ENCODE measurements around the gene VPS37B.

Gene VPS37B

GRCh38 chr12:122850695-122851350 lies 45.1 kb downstream of the VPS37B start:
- no peaks in the 10 kb centered on the region for H3K4me1 ChIP-seq (ENCODE audit: control insufficient read depth in 1 of 2, insufficient read depth in 1 of 2, low read depth in 1 of 2, low read length in 1 of 2)
- TF ChIP-seq CTCF (IDR thresholded peaks at IDR 0.05): no peak
- peaks cover 14% of the 10 kb centered on the region for H3K36me3 ChIP-seq
- no peak overlapping the region for H3K4me3 ChIP-seq (ENCODE audit: low read depth in 1 of 2, low read length in 1 of 2)
- H3K27ac ChIP-seq: no peak overlapping the region
- H3K9me3 ChIP-seq: no peaks in the 10 kb centered on the region
- no peaks in the 10 kb centered on the region for H3K27me3 ChIP-seq

- Histone ChIP-seq H3K27ac (no peak overlapping the region), H3K4me1 (ENCODE audit: control insufficient read depth in 1 of 2, insufficient read depth in 1 of 2, low read depth in 1 of 2, low read length in 1 of 2) (no peaks in the 10 kb centered on the region), H3K36me3 (peaks cover 7% of the 10 kb centered on the region), H3K4me3 (ENCODE audit: low read depth in 1 of 2, low read length in 1 of 2) (no peak overlapping the region), H3K9me3 (no peaks in the 10 kb centered on the region), H3K27me3 (no peaks in the 10 kb centered on the region)
- TF ChIP-seq CTCF (IDR thresholded peaks at IDR 0.05): no peak
Measured at GRCh38 chr12:122850048-122850445, 45.9 kb downstream of the VPS37B start.

DNA sequence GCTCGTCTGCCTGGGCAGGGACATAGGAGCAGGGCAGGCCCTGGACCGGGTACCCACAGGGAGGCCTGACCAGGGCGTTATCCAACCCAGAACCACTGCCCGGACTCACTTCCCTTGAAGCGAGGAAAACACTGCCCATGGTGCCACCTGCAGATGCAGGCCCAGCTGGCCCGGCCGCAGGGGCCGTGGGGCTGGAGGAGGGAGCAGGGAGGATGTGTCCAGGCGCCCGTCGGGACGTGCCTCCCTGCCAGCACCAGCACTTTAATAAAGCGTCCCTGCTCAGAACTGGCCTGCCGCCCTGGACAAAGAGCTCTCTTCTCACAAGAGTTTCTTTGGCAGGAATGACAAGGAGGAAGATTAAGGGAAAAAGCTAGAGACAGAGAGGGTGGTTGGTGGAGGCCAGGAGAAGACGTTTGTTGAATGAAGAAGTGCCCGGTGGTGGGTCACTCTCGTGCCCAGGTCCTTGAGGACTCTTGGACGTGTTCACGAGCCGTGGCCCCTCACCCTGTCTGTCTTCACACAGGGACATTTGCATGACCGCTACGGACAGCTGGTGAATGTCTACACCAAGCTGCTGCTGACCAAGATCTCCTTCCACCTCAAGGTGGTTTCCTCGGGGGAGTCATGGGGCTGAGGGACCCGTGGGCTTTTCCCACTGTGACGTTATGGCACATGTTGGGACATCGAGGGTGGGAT lies 46.4 kb downstream of the VPS37B start:
- H3K4me3 ChIP-seq (ENCODE audit: low read depth in 1 of 2, low read length in 1 of 2): no peak overlapping the region
- no peaks in the 10 kb centered on the region for H3K27me3 ChIP-seq
- no peak overlapping the region for H3K27ac ChIP-seq
- TF ChIP-seq CTCF (IDR thresholded peaks at IDR 0.05): no peak
- H3K36me3 ChIP-seq: peaks cover 1% of the 10 kb centered on the region
- H3K9me3 ChIP-seq: no peaks in the 10 kb centered on the region
- H3K4me1 ChIP-seq (ENCODE audit: control insufficient read depth in 1 of 2, insufficient read depth in 1 of 2, low read depth in 1 of 2, low read length in 1 of 2): no peaks in the 10 kb centered on the region

DNA sequence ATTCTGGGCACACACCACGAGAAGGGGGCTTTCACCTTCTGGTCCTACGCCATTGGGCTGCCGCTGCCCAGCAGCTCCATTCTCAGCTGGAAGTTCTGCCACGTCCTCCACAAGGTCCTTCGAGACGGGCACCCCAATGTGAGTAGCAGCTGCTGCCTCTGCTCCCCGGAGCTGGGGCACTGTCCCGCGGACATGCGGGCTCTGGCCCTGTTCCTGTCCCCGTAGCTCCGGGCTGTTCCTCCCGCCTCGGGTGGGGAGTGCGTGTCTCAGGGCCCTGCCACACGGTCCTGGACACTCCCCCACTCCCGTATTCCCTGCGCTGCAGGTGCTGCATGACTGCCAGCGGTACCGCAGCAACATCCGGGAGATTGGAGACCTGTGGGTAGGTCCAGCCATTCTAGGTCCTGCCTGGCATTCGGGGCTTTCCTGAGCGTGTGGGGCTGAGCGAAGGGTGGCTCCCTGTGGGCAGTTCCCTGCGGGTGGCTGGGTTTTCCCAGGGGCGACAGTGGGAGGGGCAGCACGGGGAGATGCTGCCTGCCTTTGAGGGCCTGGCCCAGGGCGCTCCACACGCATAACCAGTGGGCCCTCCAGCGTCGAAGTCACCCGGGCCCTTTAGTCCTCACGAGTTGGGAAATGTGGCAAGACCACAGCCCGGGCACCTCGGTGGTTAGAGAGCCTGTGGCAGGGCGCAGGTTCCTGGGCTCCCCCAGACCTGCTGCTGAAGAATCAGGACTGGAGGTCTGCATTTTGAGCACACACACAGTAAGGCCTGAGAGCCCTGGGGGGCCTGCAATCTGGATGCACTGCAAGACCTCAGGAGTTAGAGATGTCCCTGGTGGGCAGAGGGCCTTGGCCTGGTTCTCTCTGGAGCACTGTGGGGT lies 47.2 kb downstream of the VPS37B start:
- no peaks in the 10 kb centered on the region for H3K36me3 ChIP-seq
- H3K9me3 ChIP-seq: no peaks in the 10 kb centered on the region
- no peak for TF ChIP-seq CTCF (IDR thresholded peaks at IDR 0.05)
- no peak overlapping the region for H3K27ac ChIP-seq
- H3K4me3 ChIP-seq (ENCODE audit: low read depth in 1 of 2, low read length in 1 of 2): no peak overlapping the region
- H3K4me1 ChIP-seq (ENCODE audit: control insufficient read depth in 1 of 2, insufficient read depth in 1 of 2, low read depth in 1 of 2, low read length in 1 of 2): no peaks in the 10 kb centered on the region
- H3K27me3 ChIP-seq: no peaks in the 10 kb centered on the region

GRCh38 chr12:122847921-122848421 lies 48.0 kb downstream of the VPS37B start:
- H3K36me3 ChIP-seq: no peaks in the 10 kb centered on the region
- no peaks in the 10 kb centered on the region for H3K9me3 ChIP-seq
- no peak overlapping the region for H3K27ac ChIP-seq
- no peaks in the 10 kb centered on the region for H3K4me1 ChIP-seq (ENCODE audit: control insufficient read depth in 1 of 2, insufficient read depth in 1 of 2, low read depth in 1 of 2, low read length in 1 of 2)
- H3K27me3 ChIP-seq: no peaks in the 10 kb centered on the region
- TF ChIP-seq CTCF (IDR thresholded peaks at IDR 0.05): no peak
- H3K4me3 ChIP-seq (ENCODE audit: low read depth in 1 of 2, low read length in 1 of 2): no peak overlapping the region

Measured in neutrophil (primary cell).